Right hindlimb (tissue), 1 donor: ENCODE results near the gene STX8.
A peak's percentile ranks its signal among the peaks of the same experiment; 100 is the strongest.
"Not testable (repeated sequence)": the region's sequence is repeated elsewhere in the genome, so short reads cannot be mapped to it uniquely, and the experiment has no call there.

Experiments
- DNase-seq: peaks from one replicate; pipeline ENCODE4 v3.0.0-alpha.2; 2018

STX8 gene

GRCh38 chr17:9382626-9383025 lies 193.0 kb downstream of the STX8 start:
- no peak for DNase-seq

GRCh38 chr17:9381068-9381467 lies 194.6 kb downstream of the STX8 start:
- DNase-seq, result no peak

GRCh38 chr17:9380361-9380760 lies 195.3 kb downstream of the STX8 start:
- DNase-seq, result no peak

- DNase-seq, result not testable (repeated sequence)
These were observed 199.4 kb downstream of the STX8 start for GRCh38 chr17:9376177-9376576.

GRCh38 chr17:9371019-9371418 lies 204.6 kb downstream of the STX8 start:
- no peak for DNase-seq

DNA sequence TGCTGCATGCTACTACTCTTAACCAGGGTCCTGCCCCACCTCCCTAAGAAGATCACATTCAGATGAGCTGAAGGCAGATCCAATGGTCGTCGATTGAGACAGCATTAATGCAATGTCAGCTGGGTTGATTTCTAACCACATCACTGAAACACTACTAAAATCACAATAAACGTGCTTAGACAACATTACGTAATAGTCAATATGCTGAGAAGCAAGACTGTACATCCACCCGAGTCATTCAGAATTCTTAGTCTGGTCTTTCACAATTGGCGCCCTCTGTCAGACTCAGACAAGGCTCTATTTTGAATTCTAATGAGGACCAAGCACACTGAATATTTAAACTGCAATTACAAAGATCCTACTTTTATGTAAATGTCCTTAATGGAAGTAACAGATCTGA lies 205.2 kb downstream of the STX8 start:
- DNase-seq, result no peak

- no peak for DNase-seq
These were observed 207.0 kb downstream of the STX8 start for GRCh38 chr17:9368631-9369030.

GRCh38 chr17:9367156-9367555 lies 208.5 kb downstream of the STX8 start:
- DNase-seq, result no peak

DNA sequence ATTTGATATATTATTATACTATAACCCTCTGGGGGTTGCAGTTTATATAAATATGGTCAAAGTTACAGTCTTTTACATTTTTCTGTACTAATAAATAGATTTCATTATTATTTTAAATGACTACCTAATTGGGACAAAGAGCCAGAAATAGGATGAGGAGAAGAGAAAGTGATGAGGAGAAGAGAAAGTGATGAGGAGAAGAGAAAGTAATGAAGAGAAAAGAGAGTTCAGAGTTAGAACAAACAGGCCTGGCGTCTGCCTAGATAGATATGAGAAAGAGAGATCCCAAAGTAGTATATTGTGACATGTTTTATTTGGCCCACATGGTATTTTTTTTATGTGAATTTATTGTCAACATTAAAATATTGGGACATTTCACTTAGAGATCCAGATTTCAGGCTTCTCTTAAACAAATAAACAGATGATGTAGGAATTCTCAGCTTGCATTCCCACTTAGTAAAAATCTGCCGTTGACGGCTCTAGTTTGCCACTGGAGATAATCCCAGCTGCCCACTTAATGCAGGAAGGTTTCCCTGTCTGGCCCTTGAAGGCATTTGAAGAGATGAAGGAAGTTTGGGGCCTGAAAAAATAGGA lies 210.7 kb downstream of the STX8 start:
- DNase-seq, result no peak

DNA sequence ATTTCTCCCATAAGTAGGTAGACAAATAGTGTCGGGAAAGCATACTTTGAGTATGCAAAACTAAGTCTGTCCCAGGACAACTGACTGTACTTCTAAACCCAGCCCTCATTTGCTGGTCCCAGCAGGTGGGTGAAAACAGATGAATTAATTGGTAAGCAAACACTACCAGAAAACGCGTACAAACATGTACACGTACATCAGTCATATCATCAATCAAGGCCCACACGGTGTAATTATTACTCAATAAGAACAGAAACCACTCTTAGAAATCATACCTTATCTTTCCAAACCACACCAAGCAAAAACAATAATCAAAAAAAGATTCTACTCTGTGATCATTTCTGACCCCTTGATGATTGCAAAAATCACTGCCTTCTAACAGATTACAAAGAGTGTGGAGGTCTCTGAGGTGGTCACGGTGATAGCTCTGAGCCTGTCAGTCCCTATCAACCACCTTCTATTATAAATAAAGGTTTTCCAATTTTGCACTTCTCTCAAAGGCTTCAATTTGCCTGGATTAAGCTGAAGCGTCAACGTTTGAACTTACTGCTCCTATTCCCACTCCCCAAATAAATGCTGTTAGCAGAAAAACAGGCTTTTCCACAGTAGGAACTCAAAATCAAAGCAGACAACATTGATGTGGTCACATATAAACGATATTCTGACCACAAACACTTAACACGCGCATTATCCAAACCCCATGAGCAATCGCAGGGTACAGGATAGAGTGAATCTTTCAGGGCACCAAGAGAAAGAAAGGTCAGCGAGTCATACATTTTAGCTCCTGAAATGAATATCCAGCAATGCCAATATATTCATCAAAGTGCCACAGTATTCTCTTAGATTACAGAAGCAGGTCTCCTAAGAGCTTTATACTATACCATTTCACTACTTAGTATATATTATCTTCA lies 211.9 kb downstream of the STX8 start:
- no peak for DNase-seq

DNA sequence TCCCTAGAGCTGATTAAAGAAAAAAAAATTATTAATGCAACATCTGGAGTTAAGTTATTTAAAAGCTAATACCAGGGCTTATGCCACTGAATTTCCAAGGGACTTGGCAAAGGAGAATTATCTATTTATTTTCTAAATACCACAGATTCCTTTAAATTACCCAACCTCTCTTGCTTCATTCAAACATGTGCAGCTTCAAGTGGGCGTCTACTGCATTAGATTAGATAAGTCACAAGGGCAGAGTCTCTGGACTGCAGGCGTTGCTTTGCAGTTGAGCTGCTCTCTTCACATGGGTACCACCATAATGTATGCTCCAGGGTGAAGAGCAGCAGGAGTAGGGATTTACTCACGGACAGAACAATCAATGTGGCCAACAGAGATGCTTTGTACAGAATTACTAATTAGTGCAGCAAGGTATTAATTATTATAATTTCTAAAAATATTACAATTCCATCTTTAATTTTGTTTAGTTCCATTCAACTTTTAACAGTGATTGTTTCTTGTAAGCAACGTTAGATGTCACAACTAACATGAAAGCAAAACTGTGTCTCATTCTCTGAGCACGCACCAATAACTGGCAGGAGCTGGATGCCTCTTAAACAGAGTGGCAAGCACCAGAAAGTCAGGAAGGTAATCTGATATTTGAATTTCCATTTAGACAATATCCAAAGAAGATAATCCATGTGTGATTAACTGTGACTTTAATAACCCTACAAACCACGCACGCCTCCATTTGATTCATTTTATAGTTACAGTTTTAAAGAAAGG lies 214.2 kb downstream of the STX8 start:
- no peak for DNase-seq

GRCh38 chr17:9360677-9361081 lies 214.9 kb downstream of the STX8 start:
- DNase-seq, result no peak

GRCh38 chr17:9356488-9356911 lies 219.1 kb downstream of the STX8 start:
- no peak for DNase-seq

DNA sequence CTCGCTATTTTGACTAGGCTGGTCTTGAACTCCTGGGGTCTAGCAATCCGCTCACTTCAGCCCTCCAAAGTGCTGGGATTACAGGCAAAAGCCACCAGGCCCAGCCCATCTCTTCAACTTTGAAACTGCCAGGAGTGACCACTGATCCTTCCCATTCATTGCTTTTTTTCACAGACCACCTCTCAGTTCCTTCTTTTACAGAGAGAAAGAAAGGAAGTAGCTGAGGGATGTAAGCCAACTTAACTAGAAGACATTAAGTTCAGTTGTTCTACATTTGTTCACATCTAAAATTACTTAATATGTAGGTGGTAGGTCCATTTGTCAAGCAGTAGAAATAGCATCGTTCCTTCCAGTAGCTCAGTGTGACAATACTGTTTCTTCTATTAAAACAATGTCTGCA lies 219.8 kb downstream of the STX8 start:
- DNase-seq, result no peak

GRCh38 chr17:9355231-9355630 lies 220.4 kb downstream of the STX8 start:
- DNase-seq, result not testable (repeated sequence)

GRCh38 chr17:9350080-9350479 lies 225.5 kb downstream of the STX8 start:
- DNase-seq, result no peak

- no peak for DNase-seq
These were observed 229.2 kb downstream of the STX8 start for GRCh38 chr17:9346296-9346926.

- peak; percentile 41 for DNase-seq
These were observed 232.1 kb downstream of the STX8 start for GRCh38 chr17:9343516-9343915.

GRCh38 chr17:9342225-9342624 lies 233.4 kb downstream of the STX8 start:
- no peak for DNase-seq

GRCh38 chr17:9339958-9340357 lies 235.7 kb downstream of the STX8 start:
- no peak for DNase-seq

GRCh38 chr17:9339482-9339881 lies 236.1 kb downstream of the STX8 start:
- DNase-seq, result not testable (repeated sequence)

GRCh38 chr17:9336817-9337216 lies 238.8 kb downstream of the STX8 start:
- DNase-seq, result no peak
